ENCODE measurements around the gene OR5A1.

DNA sequence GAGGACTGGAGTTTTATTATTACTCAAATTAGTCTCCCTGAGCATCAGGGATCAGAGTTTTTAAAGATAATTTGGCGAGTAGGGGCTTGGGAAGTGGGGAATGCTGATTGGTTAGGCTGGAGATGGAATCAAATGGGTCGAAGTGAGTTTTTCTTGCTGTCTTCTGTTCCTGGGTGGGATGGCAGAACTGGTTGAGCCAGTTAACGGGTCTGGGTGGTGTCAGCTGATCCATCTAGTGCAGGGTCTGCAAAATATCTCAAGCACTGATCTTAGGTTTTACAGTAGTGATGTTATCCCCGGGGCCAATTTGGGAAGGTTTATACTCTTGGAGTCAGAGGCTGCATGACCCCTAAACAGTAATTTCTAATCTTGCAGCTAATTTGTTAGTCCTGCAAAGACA lies 11.1 kb upstream of the OR5A1 start:
- TF ChIP-seq ZFP3 (CRISPR knock-in tag; IDR thresholded peaks at IDR 0.05) (no peak), ARNTL (CRISPR knock-in tag; IDR thresholded peaks at IDR 0.05; ENCODE audit: borderline replicate concordance, low read depth) (no peak), OSR1 (CRISPR knock-in tag; IDR thresholded peaks at IDR 0.05) (no peak), PPARA (CRISPR knock-in tag; IDR thresholded peaks at IDR 0.05; ENCODE audit: borderline replicate concordance) (no peak), TCF4 (CRISPR knock-in tag; IDR thresholded peaks at IDR 0.05; ENCODE audit: borderline replicate concordance) (no peak), ZC3H10 (CRISPR knock-in tag; IDR thresholded peaks at IDR 0.05) (no peak), BACH2 (CRISPR knock-in tag; IDR thresholded peaks at IDR 0.05; ENCODE audit: borderline replicate concordance) (no peak), RARB (CRISPR knock-in tag; IDR thresholded peaks at IDR 0.05) (no peak), SNAI2 (CRISPR knock-in tag; IDR thresholded peaks at IDR 0.05) (no peak), ISL1 (CRISPR knock-in tag; IDR thresholded peaks at IDR 0.05) (no peak)

All from SK-N-SH treated with all-trans-retinoic acid at 6 μM for 48 hours (cell line).